Stomach (tissue), 19 donors: ENCODE results near the gene TCEAL3. TPM values are rescaled to one million over a fixed set of nuclear protein-coding genes. Genes with fewer than 3 reads are reported as not detected.
A peak's percentile ranks its signal among the peaks of the same experiment; 100 is the strongest.

ENCODE experiments used
- DNase-seq, 2 donors: peaks; one replicate each; pipeline versions ENCODE4 v3.0.0 to v3.0.0-alpha.2; 2013 to 2019
- H3K27ac ChIP-seq, 5 donors: fragments of 200-600 bp in 4 of 5; sonication (generic) in 4 of 5; one replicate each; pipeline ENCODE4 v1.5.1; 2013 to 2019; ENCODE audit warnings: mild to moderate bottlenecking in 1 of 5, moderate library complexity in 1 of 5
- H3K27me3 ChIP-seq, 3 donors: fragments of 200-600 bp; sonication (generic); one replicate each; pipeline ENCODE4 v1.5.1; 2017 to 2019; ENCODE audit warnings: mixed run types in 1 of 3
- H3K36me3 ChIP-seq, 4 donors: fragments of 200-600 bp; sonication (generic); 1 replicate in 3 of 4; 2 replicates in 1 of 4; pipeline ENCODE4 v1.5.1; 2016 to 2019
- H3K4me1 ChIP-seq, 4 donors: fragments of 200-600 bp; sonication (generic); one replicate each; pipeline ENCODE4 v1.5.1; 2016 to 2019
- H3K4me3 ChIP-seq, 4 donors: fragments of 200-600 bp; sonication (generic) in 3 of 4; one replicate each; pipeline ENCODE4 v1.5.1; 2016 to 2019; ENCODE audit warnings: mild to moderate bottlenecking in 1 of 4
- H3K9me3 ChIP-seq, 4 donors: fragments of 200-600 bp; sonication (generic); one replicate each; pipeline ENCODE4 v1.5.1; 2016 to 2019
- EP300 ChIP-seq: sonication (generic); formaldehyde crosslinking; IDR thresholded peaks from one replicate; pipeline ENCODE4 v1.6.1; 2017; ENCODE audit warnings: antibody characterized with exemption
- POLR2A ChIP-seq, 4 donors: fragments of 450-650 bp; IDR thresholded peaks; one replicate each; pipeline ENCODE4 v1.6.1; 2016; ENCODE audit warnings: antibody characterized with exemption in 4 of 4, control low read depth in 2 of 4, mild to moderate bottlenecking in 1 of 4, moderate library complexity in 1 of 4
- POLR2AphosphoS5 ChIP-seq, 3 donors: sonication (generic); formaldehyde crosslinking; IDR thresholded peaks; one replicate each; pipeline ENCODE4 v1.6.1; 2016; ENCODE audit warnings: antibody characterized with exemption in 3 of 3
- WGBS, 5 donors: extraction: QIAGEN DNeasy Blood & Tissue Kit in 3 of 5; methylation state at CpG; one replicate each; pipeline versions ENCODE4 v1.1.5 to v1.1.7; 2013 to 2018; 5-methylcytosine and 5-hydroxymethylcytosine counted together
- intact Hi-C: fragments of 100-400 bp; cut with DNase I; formaldehyde crosslinking; loops from one replicate; pipeline ENCODE4 v1.15.1; 2023; ENCODE audit warnings: low total_unique reads
- long read RNA-seq, 10 donors: transcript quantifications; one replicate each; lab custom pipeline, GENCODE V29; 2026
- polyA plus RNA-seq, 3 donors: library from polyadenylated mRNA; stranded (reverse); fragments of 200-250 nt; gene quantifications; one replicate each; pipeline ENCODE4 v1.2.3, GENCODE V29; 2013
- total RNA-seq, 5 donors: library from RNA; depleted of rRNA; stranded (reverse); fragments of >200 nt; gene quantifications; one replicate each; pipeline versions ENCODE4 v1.1.0 to v1.2.3, GENCODE V29; 2014 to 2016
- TF ChIP-seq, protein P1 (sequence below), 7 experiments: fragments of 450-650 bp in 4 of 7; fragments of 200-600 bp in 3 of 7; sonication (generic) in 3 of 7; IDR thresholded peaks; one replicate each; pipeline ENCODE4 v1.5.1; 2016 to 2019; ENCODE audit warnings: antibody characterized with exemption in 7 of 7, control low read depth in 2 of 7, mild to moderate bottlenecking in 1 of 7
- donor health status: healthy with polysubstance abuse.
- donor health status: Bipolar disorder and iron deficiency.
- donor health status: healthy.

TCEAL3 gene, protein sequence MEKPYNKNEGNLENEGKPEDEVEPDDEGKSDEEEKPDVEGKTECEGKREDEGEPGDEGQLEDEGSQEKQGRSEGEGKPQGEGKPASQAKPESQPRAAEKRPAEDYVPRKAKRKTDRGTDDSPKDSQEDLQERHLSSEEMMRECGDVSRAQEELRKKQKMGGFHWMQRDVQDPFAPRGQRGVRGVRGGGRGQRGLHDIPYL
- total RNA-seq (10 to 100 TPM; 16.3 to 33.6 (median 22.8) TPM), polyA plus RNA-seq (10 to 100 TPM; 42.2 to 57.3 (median 56.3) TPM)
- long read RNA-seq, donor 1, partial matches to known transcripts: 0 of 8 reads
- long read RNA-seq, donor 1, other reads (novel, unspliced or antisense): 0 of 8 reads
- long read RNA-seq, donor 2, transcript TCEAL3-202 (3 exons, 1,113 nt): major isoform, 6 of 9 reads
- long read RNA-seq, donor 2, partial matches to known transcripts: 0 of 9 reads
- long read RNA-seq, donor 2, other reads (novel, unspliced or antisense): 0 of 9 reads
- long read RNA-seq, donor 3, transcript TCEAL3-202 (3 exons, 1,113 nt): major isoform, 6 of 7 reads
- long read RNA-seq, donor 3, partial matches to known transcripts: 0 of 7 reads
- long read RNA-seq, donor 3, other reads (novel, unspliced or antisense): 0 of 7 reads
- long read RNA-seq, donor 4, partial matches to known transcripts: 0 of 1 reads
- long read RNA-seq, donor 4, other reads (novel, unspliced or antisense): 0 of 1 reads
- long read RNA-seq, donor 5, transcript TCEAL3-202 (3 exons, 1,113 nt): major isoform, 11 of 19 reads
- long read RNA-seq, donor 5, partial matches to known transcripts: 5 of 19 reads
- long read RNA-seq, donor 5, other reads (novel, unspliced or antisense): 0 of 19 reads
- long read RNA-seq, donor 6, transcript TCEAL3-202 (3 exons, 1,113 nt): major isoform, 10 of 18 reads
- long read RNA-seq, donor 6, transcript TCEAL3-201 (3 exons, 1,124 nt): minor isoform, 8 of 18 reads
- long read RNA-seq, donor 6, partial matches to known transcripts: 0 of 18 reads
- long read RNA-seq, donor 6, other reads (novel, unspliced or antisense): 0 of 18 reads
- long read RNA-seq, donor 7, transcript TCEAL3-202 (3 exons, 1,113 nt): major isoform, 8 of 14 reads
- long read RNA-seq, donor 7, transcript TCEAL3-201 (3 exons, 1,124 nt): minor isoform, 6 of 14 reads
- long read RNA-seq, donor 7, partial matches to known transcripts: 0 of 14 reads
- long read RNA-seq, donor 7, other reads (novel, unspliced or antisense): 0 of 14 reads
- long read RNA-seq, donor 8, partial matches to known transcripts: 0 of 3 reads
- long read RNA-seq, donor 8, other reads (novel, unspliced or antisense): 0 of 3 reads
- long read RNA-seq, donor 9, partial matches to known transcripts: 0 of 3 reads
- long read RNA-seq, donor 9, other reads (novel, unspliced or antisense): 0 of 3 reads
- long read RNA-seq, donor 10, partial matches to known transcripts: 0 of 4 reads
- long read RNA-seq, donor 10, other reads (novel, unspliced or antisense): 0 of 4 reads

- H3K36me3 ChIP-seq: no peaks in the 10 kb centered on the region
- WGBS, 5 donors: 0 to 19% (median 8%) methylated on average over 11 to 59 of the region's 59 CpGs
- DNase-seq: peak; percentile 57 to 84
- H3K4me1 ChIP-seq: peaks cover 0 to 6% (median 0%) of the 10 kb centered on the region in 4 donors
- H3K27me3 ChIP-seq: peaks cover 0 to 12% (median 0%) of the 10 kb centered on the region in 3 donors
- peak within 1 kb of the TSS; percentile 89 to 92 (median 91) for H3K27ac ChIP-seq
- TF ChIP-seq EP300 (no peak), POLR2AphosphoS5 (IDR thresholded peaks at IDR 0.05) (peak in 2 of 3 donors; percentile 47 to 59)
- H3K4me3 ChIP-seq: peak within 1 kb of the TSS; percentile 58 to 70 (median 60)
- intact Hi-C loops: no loop called here
- H3K9me3 ChIP-seq: no peaks in the 10 kb centered on the region
Measured at GRCh38 chrX:103607364-103608305, at the start of gene TCEAL3. TCEAL3 (plus strand) TSS chrX:103607963; CDS start chrX:103609065, 1,102 bp downstream.

- TF ChIP-seq POLR2A (IDR thresholded peaks at IDR 0.05) (no peak), EP300 (no peak), POLR2AphosphoS5 (IDR thresholded peaks at IDR 0.05) (no peak)
- TF ChIP-seq, protein P1, sequence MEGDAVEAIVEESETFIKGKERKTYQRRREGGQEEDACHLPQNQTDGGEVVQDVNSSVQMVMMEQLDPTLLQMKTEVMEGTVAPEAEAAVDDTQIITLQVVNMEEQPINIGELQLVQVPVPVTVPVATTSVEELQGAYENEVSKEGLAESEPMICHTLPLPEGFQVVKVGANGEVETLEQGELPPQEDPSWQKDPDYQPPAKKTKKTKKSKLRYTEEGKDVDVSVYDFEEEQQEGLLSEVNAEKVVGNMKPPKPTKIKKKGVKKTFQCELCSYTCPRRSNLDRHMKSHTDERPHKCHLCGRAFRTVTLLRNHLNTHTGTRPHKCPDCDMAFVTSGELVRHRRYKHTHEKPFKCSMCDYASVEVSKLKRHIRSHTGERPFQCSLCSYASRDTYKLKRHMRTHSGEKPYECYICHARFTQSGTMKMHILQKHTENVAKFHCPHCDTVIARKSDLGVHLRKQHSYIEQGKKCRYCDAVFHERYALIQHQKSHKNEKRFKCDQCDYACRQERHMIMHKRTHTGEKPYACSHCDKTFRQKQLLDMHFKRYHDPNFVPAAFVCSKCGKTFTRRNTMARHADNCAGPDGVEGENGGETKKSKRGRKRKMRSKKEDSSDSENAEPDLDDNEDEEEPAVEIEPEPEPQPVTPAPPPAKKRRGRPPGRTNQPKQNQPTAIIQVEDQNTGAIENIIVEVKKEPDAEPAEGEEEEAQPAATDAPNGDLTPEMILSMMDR (IDR thresholded peaks at IDR 0.05): no peak
- Histone ChIP-seq H3K27me3 (no peaks in the 10 kb centered on the region), H3K4me1 (no peaks in the 10 kb centered on the region), H3K27ac (no peak overlapping the region), H3K4me3 (no peak overlapping the region), H3K9me3 (no peaks in the 10 kb centered on the region), H3K36me3 (no peaks in the 10 kb centered on the region)
- DNase-seq: no peak
- WGBS, 5 donors: 24 to 80% (median 64%) methylated on average over 1 of the region's 1 CpG
- intact Hi-C loops: no loop called here
Measured at GRCh38 chrX:103560256-103560655, 47.5 kb upstream of the TCEAL3 start.

DNA sequence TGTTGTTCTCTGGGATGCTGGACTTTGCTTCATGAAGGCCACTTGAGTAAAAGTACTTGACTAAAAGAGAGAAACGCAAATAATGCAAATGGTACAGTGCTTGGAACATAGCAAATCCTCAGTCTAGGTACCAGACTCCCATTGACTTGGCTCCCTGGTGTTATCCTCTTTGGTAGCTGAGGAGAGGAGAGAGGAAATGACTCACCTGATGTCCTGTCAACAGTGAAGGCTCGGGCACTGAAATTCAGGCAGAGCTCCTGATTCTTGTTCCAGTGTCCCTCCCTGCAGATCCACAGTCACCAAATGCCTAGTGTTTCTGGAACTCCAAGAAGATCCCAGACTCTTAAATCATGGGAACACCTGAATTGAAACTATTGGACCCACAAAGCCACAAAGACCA lies 45.0 kb upstream of the TCEAL3 start:
- Histone ChIP-seq H3K4me1 (no peaks in the 10 kb centered on the region), H3K27ac (no peak overlapping the region), H3K4me3 (no peak overlapping the region), H3K9me3 (no peaks in the 10 kb centered on the region), H3K36me3 (no peaks in the 10 kb centered on the region), H3K27me3 (no peaks in the 10 kb centered on the region)
- no peak for DNase-seq
- TF ChIP-seq POLR2A (IDR thresholded peaks at IDR 0.05) (no peak), POLR2AphosphoS5 (IDR thresholded peaks at IDR 0.05) (no peak), EP300 (no peak)
- TF ChIP-seq, protein P1 (IDR thresholded peaks at IDR 0.05): no peak
- WGBS, 5 donors: 60 to 80% (median 75%) methylated on average over 2 of the region's 2 CpGs
- intact Hi-C loops: no loop called here

- WGBS, 5 donors: 63 to 82% (median 81%) methylated on average over 4 of the region's 4 CpGs
- TF ChIP-seq POLR2A (IDR thresholded peaks at IDR 0.05) (no peak), POLR2AphosphoS5 (IDR thresholded peaks at IDR 0.05) (no peak), EP300 (no peak)
- TF ChIP-seq, protein P1 (IDR thresholded peaks at IDR 0.05): no peak
- intact Hi-C loops: no loop called here
Measured at GRCh38 chrX:103565197-103565596, 42.6 kb upstream of the TCEAL3 start.

More at GRCh38 chrX:103565197-103565596, 42.6 kb upstream of the TCEAL3 start:
- H3K27ac ChIP-seq: no peak overlapping the region
- H3K4me1 ChIP-seq: no peaks in the 10 kb centered on the region
- no peak overlapping the region for H3K4me3 ChIP-seq
- no peaks in the 10 kb centered on the region for H3K36me3 ChIP-seq
- no peak for DNase-seq
- no peaks in the 10 kb centered on the region for H3K27me3 ChIP-seq
- no peaks in the 10 kb centered on the region for H3K9me3 ChIP-seq
